Measurements from ENCODE around the gene PDE9A.
A peak's percentile ranks its signal among the peaks of the same experiment; 100 is the strongest.

Gene PDE9A

GRCh38 chr21:42760951-42761751 lies 107.7 kb downstream of the PDE9A start:
- DNase-seq, result no peak

- DNase-seq, result no peak
Measured at GRCh38 chr21:42761776-42762335, 108.4 kb downstream of the PDE9A start.

GRCh38 chr21:42763581-42764442 lies 110.4 kb downstream of the PDE9A start:
- DNase-seq, result peak; percentile 52 to 70

- DNase-seq, result no peak
Measured at GRCh38 chr21:42764443-42764760, 111.0 kb downstream of the PDE9A start.

- no peak for DNase-seq
Measured at GRCh38 chr21:42764883-42765282, 111.5 kb downstream of the PDE9A start.

- no peak for DNase-seq
Measured at GRCh38 chr21:42765656-42766055, 112.2 kb downstream of the PDE9A start.

GRCh38 chr21:42766739-42767560 lies 113.5 kb downstream of the PDE9A start:
- no peak for DNase-seq

GRCh38 chr21:42767561-42767835 lies 114.1 kb downstream of the PDE9A start:
- DNase-seq, result no peak

- DNase-seq, result no peak
Measured at GRCh38 chr21:42768324-42769121, 115.1 kb downstream of the PDE9A start.

GRCh38 chr21:42769183-42769819 lies 115.9 kb downstream of the PDE9A start:
- DNase-seq, result no peak

GRCh38 chr21:42769820-42770716 lies 116.6 kb downstream of the PDE9A start:
- DNase-seq, result no peak

GRCh38 chr21:42770717-42771502 lies 117.5 kb downstream of the PDE9A start:
- no peak for DNase-seq

GRCh38 chr21:42771503-42771805 lies 118.0 kb downstream of the PDE9A start:
- no peak for DNase-seq

GRCh38 chr21:42775123-42775522 lies 121.7 kb downstream of the PDE9A start:
- DNase-seq, result no peak

- DNase-seq, result no peak
Measured at GRCh38 chr21:42775891-42776290, 122.5 kb downstream of the PDE9A start.

- no peak for DNase-seq
Measured at GRCh38 chr21:42777064-42777756, 123.8 kb downstream of the PDE9A start.

- DNase-seq, result no peak
Measured at GRCh38 chr21:42777757-42778344, 124.4 kb downstream of the PDE9A start.

- DNase-seq, result no peak
Measured at GRCh38 chr21:42779431-42779861, 126.0 kb downstream of the PDE9A start.

GRCh38 chr21:42780617-42781016 lies 127.2 kb downstream of the PDE9A start:
- DNase-seq, result no peak

All from AML-193 (cell line).